Measurements from ENCODE around the gene DOCK3. TPM values are rescaled to one million over a fixed set of nuclear protein-coding genes. Genes with fewer than 3 reads are reported as not detected.

Gene DOCK3
- total RNA-seq, 1 experiment from 2014 or later: 0.15 TPM

DNA sequence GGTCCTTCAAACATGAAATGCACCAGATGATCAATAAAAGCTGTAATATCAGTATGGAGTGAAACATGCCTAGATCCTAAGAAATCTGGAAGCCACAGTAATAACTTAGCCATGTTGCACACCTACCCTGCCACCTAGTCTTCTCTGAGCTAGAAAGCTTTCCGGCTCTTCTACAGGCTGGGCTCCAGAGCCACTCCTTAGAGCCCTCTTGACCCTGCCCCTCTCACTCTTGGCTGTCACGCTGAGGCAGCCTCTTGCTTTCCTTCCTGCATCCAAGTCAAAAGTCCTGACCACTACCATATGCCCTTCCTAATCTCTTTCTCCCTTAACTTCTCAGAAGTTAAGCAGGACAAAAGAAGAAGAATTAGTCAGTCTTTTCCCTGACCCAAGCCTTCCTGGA lies 734.1 kb downstream of the DOCK3 start:
- H3K9me3 ChIP-seq (ENCODE audit: low read length): no peaks in the 10 kb centered on the region
- no peak overlapping the region for H3K27ac ChIP-seq (ENCODE audit: low read length)
- no peak overlapping the region for H2AFZ ChIP-seq (ENCODE audit: low read length)
- no TSS peak for BruUV-seq (replicated peaks)
- TF ChIP-seq EZH2 (IDR thresholded peaks at IDR 0.05; ENCODE audit: low read length, unreplicated experiment) (no peak), EZH2phosphoT487 (IDR thresholded peaks at IDR 0.05; ENCODE audit: borderline replicate concordance, low read length) (no peak)
- TF ChIP-seq, protein P1, sequence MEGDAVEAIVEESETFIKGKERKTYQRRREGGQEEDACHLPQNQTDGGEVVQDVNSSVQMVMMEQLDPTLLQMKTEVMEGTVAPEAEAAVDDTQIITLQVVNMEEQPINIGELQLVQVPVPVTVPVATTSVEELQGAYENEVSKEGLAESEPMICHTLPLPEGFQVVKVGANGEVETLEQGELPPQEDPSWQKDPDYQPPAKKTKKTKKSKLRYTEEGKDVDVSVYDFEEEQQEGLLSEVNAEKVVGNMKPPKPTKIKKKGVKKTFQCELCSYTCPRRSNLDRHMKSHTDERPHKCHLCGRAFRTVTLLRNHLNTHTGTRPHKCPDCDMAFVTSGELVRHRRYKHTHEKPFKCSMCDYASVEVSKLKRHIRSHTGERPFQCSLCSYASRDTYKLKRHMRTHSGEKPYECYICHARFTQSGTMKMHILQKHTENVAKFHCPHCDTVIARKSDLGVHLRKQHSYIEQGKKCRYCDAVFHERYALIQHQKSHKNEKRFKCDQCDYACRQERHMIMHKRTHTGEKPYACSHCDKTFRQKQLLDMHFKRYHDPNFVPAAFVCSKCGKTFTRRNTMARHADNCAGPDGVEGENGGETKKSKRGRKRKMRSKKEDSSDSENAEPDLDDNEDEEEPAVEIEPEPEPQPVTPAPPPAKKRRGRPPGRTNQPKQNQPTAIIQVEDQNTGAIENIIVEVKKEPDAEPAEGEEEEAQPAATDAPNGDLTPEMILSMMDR (conservative IDR thresholded peaks at IDR 0.05; ENCODE audit: low read depth, low read length): no peak
- H3K36me3 ChIP-seq (ENCODE audit: low read depth, low read length): peaks cover 42% of the 10 kb centered on the region
- no peak overlapping the region for H3K4me3 ChIP-seq (ENCODE audit: low read length)
- no peaks in the 10 kb centered on the region for H3F3A ChIP-seq (ENCODE audit: low read length, unreplicated experiment)
- H3K9ac ChIP-seq (ENCODE audit: low read length): no peak overlapping the region
- H4K20me1 ChIP-seq (ENCODE audit: low read length): no peaks in the 10 kb centered on the region
- ChIA-PET POLR2A (ENCODE audit: unreplicated experiment) (no interaction called here), CTCF (no interaction called here)
- ATAC-seq (no peak), DNase-seq (no peak)
- no peaks in the 10 kb centered on the region for H3K4me1 ChIP-seq (ENCODE audit: insufficient read depth, low read length)
- no peaks in the 10 kb centered on the region for H3K27me3 ChIP-seq (ENCODE audit: low read length)
- H3K79me2 ChIP-seq (ENCODE audit: low read length): no peaks in the 10 kb centered on the region
- intact Hi-C loops (cut with micrococcal nuclease): no loop called here
- no peak overlapping the region for H3K4me2 ChIP-seq (ENCODE audit: low read length)
- no peaks in the 10 kb centered on the region for H3K9me2 ChIP-seq (replicated peaks; ENCODE audit: low read length)

DNA sequence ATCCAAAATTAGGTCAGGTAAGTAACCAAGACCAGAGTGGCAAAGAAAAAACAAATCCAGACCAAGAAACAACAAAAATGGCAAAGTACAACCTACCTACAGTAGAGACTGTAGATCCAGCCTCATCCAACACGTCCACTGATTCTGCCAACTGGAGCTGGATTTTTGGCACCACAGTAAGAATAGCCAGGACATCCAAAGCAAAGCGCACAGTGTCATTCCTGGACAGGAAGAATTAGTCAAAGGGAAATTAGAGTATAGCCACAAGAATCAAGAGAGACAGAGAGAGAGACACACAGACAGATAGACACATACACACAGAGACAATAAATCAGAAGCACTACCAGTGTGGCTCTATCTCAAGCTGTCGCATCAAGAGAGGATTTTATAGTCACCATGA lies 747.5 kb downstream of the DOCK3 start:
- H3K27me3 ChIP-seq (ENCODE audit: low read length): no peaks in the 10 kb centered on the region
- no peak overlapping the region for H3K27ac ChIP-seq (ENCODE audit: low read length)
- H4K20me1 ChIP-seq (ENCODE audit: low read length): no peaks in the 10 kb centered on the region
- no peaks in the 10 kb centered on the region for H3K79me2 ChIP-seq (ENCODE audit: low read length)
- no peak overlapping the region for H3K9ac ChIP-seq (ENCODE audit: low read length)
- no peak for DNase-seq
- H3K9me3 ChIP-seq (ENCODE audit: low read length): no peaks in the 10 kb centered on the region
- H3K4me1 ChIP-seq (ENCODE audit: insufficient read depth, low read length): no peaks in the 10 kb centered on the region
- ChIA-PET CTCF (no interaction called here), POLR2A (ENCODE audit: unreplicated experiment) (no interaction called here)
- no peak overlapping the region for H3K4me3 ChIP-seq (ENCODE audit: low read length)
- H2AFZ ChIP-seq (ENCODE audit: low read length): no peak overlapping the region
- no peaks in the 10 kb centered on the region for H3K9me2 ChIP-seq (replicated peaks; ENCODE audit: low read length)
- TF ChIP-seq EZH2phosphoT487 (IDR thresholded peaks at IDR 0.05; ENCODE audit: borderline replicate concordance, low read length) (no peak), EZH2 (IDR thresholded peaks at IDR 0.05; ENCODE audit: low read length, unreplicated experiment) (no peak)
- TF ChIP-seq, protein P1 (conservative IDR thresholded peaks at IDR 0.05; ENCODE audit: low read depth, low read length): no peak
- ATAC-seq: no peak
- no TSS peak for BruUV-seq (replicated peaks)
- no peaks in the 10 kb centered on the region for H3F3A ChIP-seq (ENCODE audit: low read length, unreplicated experiment)
- H3K36me3 ChIP-seq (ENCODE audit: low read depth, low read length): peaks cover 45% of the 10 kb centered on the region
- intact Hi-C loops (cut with micrococcal nuclease): no loop called here
- H3K4me2 ChIP-seq (ENCODE audit: low read length): no peak overlapping the region

DNA sequence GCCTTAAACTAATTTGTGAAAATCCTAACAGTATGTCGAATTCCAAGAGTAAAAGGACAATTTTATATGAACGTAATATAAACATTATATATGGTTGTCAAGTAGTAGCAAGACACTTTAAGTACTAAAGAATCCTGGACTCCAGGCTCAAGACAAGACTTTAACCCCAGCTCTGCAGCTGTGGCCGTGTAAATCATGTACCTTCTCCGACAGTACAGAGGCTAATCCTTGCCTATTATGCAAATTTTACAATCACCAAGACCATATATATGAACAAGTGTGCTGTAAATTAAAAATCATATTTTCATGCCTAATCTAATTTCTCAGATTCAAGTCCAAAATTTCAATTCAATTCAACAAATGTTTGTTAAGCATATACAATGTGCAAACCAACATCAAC lies 752.2 kb downstream of the DOCK3 start:
- H3K4me1 ChIP-seq (ENCODE audit: insufficient read depth, low read length): no peaks in the 10 kb centered on the region
- intact Hi-C loops (cut with micrococcal nuclease): no loop called here
- H2AFZ ChIP-seq (ENCODE audit: low read length): no peak overlapping the region
- ChIA-PET POLR2A (ENCODE audit: unreplicated experiment) (no interaction called here), CTCF (no interaction called here)
- no peak overlapping the region for H3K4me3 ChIP-seq (ENCODE audit: low read length)
- H3K79me2 ChIP-seq (ENCODE audit: low read length): no peaks in the 10 kb centered on the region
- DNase-seq (no peak), ATAC-seq (no peak)
- no TSS peak for BruUV-seq (replicated peaks)
- no peaks in the 10 kb centered on the region for H3K9me3 ChIP-seq (ENCODE audit: low read length)
- H3K36me3 ChIP-seq (ENCODE audit: low read depth, low read length): peaks cover 47% of the 10 kb centered on the region
- H4K20me1 ChIP-seq (ENCODE audit: low read length): no peaks in the 10 kb centered on the region
- no peak overlapping the region for H3K9ac ChIP-seq (ENCODE audit: low read length)
- no peaks in the 10 kb centered on the region for H3F3A ChIP-seq (ENCODE audit: low read length, unreplicated experiment)
- no peak overlapping the region for H3K4me2 ChIP-seq (ENCODE audit: low read length)
- H3K27ac ChIP-seq (ENCODE audit: low read length): no peak overlapping the region
- H3K9me2 ChIP-seq (replicated peaks; ENCODE audit: low read length): no peaks in the 10 kb centered on the region
- no peaks in the 10 kb centered on the region for H3K27me3 ChIP-seq (ENCODE audit: low read length)
- TF ChIP-seq EZH2 (IDR thresholded peaks at IDR 0.05; ENCODE audit: low read length, unreplicated experiment): no peak
- no peak for TF ChIP-seq EZH2phosphoT487 (IDR thresholded peaks at IDR 0.05; ENCODE audit: borderline replicate concordance, low read length)
- TF ChIP-seq, protein P1 (conservative IDR thresholded peaks at IDR 0.05; ENCODE audit: low read depth, low read length): no peak

All from PC-3 (cell line).